Heart right ventricle (tissue), 16 donors: ENCODE measurements around the gene PRKAG1. TPM values are rescaled to one million over a fixed set of nuclear protein-coding genes. Genes with fewer than 3 reads are reported as not detected.

Source experiments
- ATAC-seq, 8 donors: fragments of 200-7000 bp; cut with Tn5 transposase; one replicate each; pipeline ENCODE4 v1.9.1; 2020; ENCODE audit warnings: mild to moderate bottlenecking in 8 of 8, moderate library complexity in 8 of 8, moderate number of reproducible peaks in 1 of 8
- DNase-seq, 2 donors: peaks; one replicate each; pipeline ENCODE4 v3.0.0-alpha.2; 2020
- H3K27ac ChIP-seq, 10 donors: fragments of 200-600 bp; sonication (generic) in 2 of 10; one replicate each; pipeline versions ENCODE4 v1.5.0 to v1.8.0; 2020 to 2022; ENCODE audit warnings: mild to moderate bottlenecking in 3 of 10
- H3K27me3 ChIP-seq, 7 donors: fragments of 200-600 bp; one replicate each; pipeline ENCODE4 v1.8.0; 2021 to 2022; ENCODE audit warnings: mild to moderate bottlenecking in 2 of 7
- H3K36me3 ChIP-seq, 9 donors: fragments of 200-600 bp; sonication (generic) in 1 of 9; one replicate each; pipeline versions ENCODE4 v1.5.0 to v1.8.0; 2020 to 2022; ENCODE audit warnings: mild to moderate bottlenecking in 2 of 9
- H3K4me1 ChIP-seq, 9 donors: fragments of 200-600 bp; sonication (generic) in 1 of 9; one replicate each; pipeline versions ENCODE4 v1.5.0 to v1.8.0; 2020 to 2022; ENCODE audit warnings: mild to moderate bottlenecking in 4 of 9
- H3K4me3 ChIP-seq, 10 donors: fragments of 200-600 bp; sonication (generic) in 2 of 10; one replicate each; pipeline versions ENCODE4 v1.5.0 to v1.8.0; 2020 to 2022; ENCODE audit warnings: mild to moderate bottlenecking in 7 of 10, moderate library complexity in 2 of 10
- H3K9me3 ChIP-seq, 11 donors: fragments of 200-600 bp in 10 of 11; sonication (generic) in 2 of 11; one replicate each; pipeline versions ENCODE4 v1.5.0 to v1.8.0; 2013 to 2022; ENCODE audit warnings: mild to moderate bottlenecking in 2 of 11, control low read depth in 1 of 11, moderate library complexity in 1 of 11
- CTCF ChIP-seq, 9 donors: fragments of 200-600 bp; sonication (generic) in 2 of 9; IDR thresholded peaks; one replicate each; pipeline versions ENCODE4 v1.5.0 to v1.8.0; 2021 to 2022; ENCODE audit warnings: antibody characterized with exemption in 9 of 9, mild to moderate bottlenecking in 5 of 9, moderate library complexity in 1 of 9
- WGBS, 2 donors: extraction: QIAGEN DNeasy Blood & Tissue Kit; methylation state at CpG; one replicate each; pipeline ENCODE4 v1.1.7; 2013; ENCODE audit warnings: inconsistent platforms in 1 of 2; 5-methylcytosine and 5-hydroxymethylcytosine counted together
- intact Hi-C, 10 donors: fragments of 100-400 bp; cut with DNase I; formaldehyde crosslinking; loops; one replicate each; pipeline versions ENCODE4 v1.11.1 to v1.14.2; 2022
- polyA plus RNA-seq, 2 donors: library from polyadenylated mRNA; stranded (reverse); fragments of 200-250 nt; gene quantifications; one replicate each; pipeline ENCODE4 v1.2.3, GENCODE V29; 2013
- total RNA-seq, 10 donors: library from RNA; stranded (reverse); fragmentation: NEBNext Ultra II Directional in 3 of 10; extraction: Animal tissue kit (Norgen Biotek cat#: 25700) in 3 of 10; gene quantifications; one replicate each; pipeline versions ENCODE4 v1.2.1 to v1.2.4, GENCODE V29; 2021 to 2023
- donor health status: Arrhythmogenic right ventricular cardiomyopathy.
- donor health status: ischemic (EF 13 %, LVEDD 7.1; RV severe dilation, severe dysfunction).
- donor health status: healthy with polysubstance abuse.
- donor health status: DM: no; HTN: yes; CAD: no.
- donor health status: DM: no; HTN: no; CAD: no.
- donor health status: ischemic (EF 25% LVEDD 6.9; RV normal size, moderate dysfunction).
- donor health status: ischemic (EF 25% LVEDD 5.7; RV mildly dilated, moderate dysfunction).
- donor health status: healthy.
- donor health status: DM: yes; HTN: yes; CAD: no.
- donor health status: Ischemic cardiomyopathy.
- donor health status: ischemic (EF 35%, LVEDD 5.7; RV mildly dilated, moderate dysfunction).
- donor health status: nonischemic (EF 11% LVEDD 7.7; RV severe dilation, severe dysfunction).
- donor health status: DM: yes; HTN: yes; CAD: no.
- donor health status: PGD.
- donor health status: ischemic (EF 29% LVEDD 5.4; RV normal size, mild dysfunction).
- donor health status: nonischemic (EF 23%, LVEDD 6.1; RV moderate dilation, normal function).

Gene PRKAG1
- total and polyA plus RNA-seq, 12 donors, result 71.0 to 110 (median 95.6) TPM

- intact Hi-C loops, result no loop called here
- H3K36me3 ChIP-seq, result peaks cover 0 to 29% (median 3%) of the 10 kb centered on the region in 9 donors
- H3K27ac ChIP-seq, result peak overlapping the region in 3 of 10 donors; percentile 18 to 93 (median 92)
- no peaks in the 10 kb centered on the region for H3K9me3 ChIP-seq
- TF ChIP-seq CTCF (IDR thresholded peaks at IDR 0.05), result no peak
- DNase-seq, result no peak
- H3K4me3 ChIP-seq, result no peak overlapping the region
- no peaks in the 10 kb centered on the region for H3K27me3 ChIP-seq
- ATAC-seq, result no peak
- 40 to 75% methylated on average over 3 of the region's 3 CpGs for WGBS, 2 donors
- H3K4me1 ChIP-seq, result peaks cover 5 to 37% (median 27%) of the 10 kb centered on the region in 9 donors
Measured at GRCh38 chr12:48954841-48955501, 63.6 kb downstream of the PRKAG1 start.

GRCh38 chr12:48954061-48954460, 64.5 kb downstream of the PRKAG1 start:
- WGBS, 2 donors, result 81 to 92% methylated on average over 3 of the region's 3 CpGs
- intact Hi-C loops, result no loop called here
- TF ChIP-seq CTCF (IDR thresholded peaks at IDR 0.05), result no peak

GRCh38 chr12:48952691-48953090, 65.9 kb downstream of the PRKAG1 start:
- H3K4me1 ChIP-seq, result peaks cover 5 to 32% (median 24%) of the 10 kb centered on the region in 9 donors
- H3K9me3 ChIP-seq, result no peaks in the 10 kb centered on the region
- no peak overlapping the region for H3K27ac ChIP-seq
- ATAC-seq (no peak), DNase-seq (no peak)
- H3K4me3 ChIP-seq, result no peak overlapping the region
- H3K36me3 ChIP-seq, result peaks cover 0 to 34% (median 3%) of the 10 kb centered on the region in 9 donors
- TF ChIP-seq CTCF (IDR thresholded peaks at IDR 0.05), result no peak
- no peaks in the 10 kb centered on the region for H3K27me3 ChIP-seq
- 80 to 89% methylated on average over 4 of the region's 4 CpGs for WGBS, 2 donors
- intact Hi-C loops, result no loop called here

More at GRCh38 chr12:48954061-48954460, 64.5 kb downstream of the PRKAG1 start:
- no peak for ATAC-seq
- Histone ChIP-seq H3K4me3 (no peak overlapping the region), H3K36me3 (peaks cover 0 to 29% (median 3%) of the 10 kb centered on the region in 9 donors), H3K27me3 (no peaks in the 10 kb centered on the region), H3K4me1 (peaks cover 5 to 37% (median 27%) of the 10 kb centered on the region in 9 donors), H3K27ac (no peak overlapping the region), H3K9me3 (no peaks in the 10 kb centered on the region)
- DNase-seq, result no peak

Other genes with a start within 250 kb of the PRKAG1 start
- gene ADCY6, start 229.7 kb downstream of the PRKAG1 start, total RNA-seq, result 100 to 1,000 TPM in 8 of 10 donors, 10 to 100 TPM in 2; 84.4 to 144 (median 122) TPM
- 100 to 1,000 TPM in 1 of 2 donors, 10 to 100 TPM in 1; 35.3 to 123 TPM for gene ADCY6, start 229.7 kb downstream of the PRKAG1 start, polyA plus RNA-seq
- gene CACNB3, start 200.3 kb downstream of the PRKAG1 start, total RNA-seq, result 1 to 10 TPM; 2.2 to 7.8 (median 4.1) TPM
- gene CACNB3, start 200.3 kb downstream of the PRKAG1 start, polyA plus RNA-seq, result 10 to 100 TPM in 1 of 2 donors, 1 to 10 TPM in 1; 4.3 to 13.5 TPM
- gene DDX23, start 166.6 kb downstream of the PRKAG1 start, total RNA-seq, result 10 to 100 TPM; 26.1 to 44.7 (median 32.1) TPM
- 10 to 100 TPM; 17.0 to 28.9 TPM for gene DDX23, start 166.6 kb downstream of the PRKAG1 start, polyA plus RNA-seq
- gene RND1, start 152.9 kb downstream of the PRKAG1 start, total RNA-seq, result 1 to 10 TPM in 5 of 10 donors, under 1 TPM in 5; 0.21 to 3.3 (median 0.95) TPM
- 1 to 10 TPM in 1 of 2 donors, under 1 TPM in 1; 0.55 to 1.2 TPM for gene RND1, start 152.9 kb downstream of the PRKAG1 start, polyA plus RNA-seq
- gene FKBP11, start 93.3 kb downstream of the PRKAG1 start, total RNA-seq, result 10 to 100 TPM in 1 of 10 donors, 1 to 10 TPM in 9; 1.6 to 18.0 (median 3.5) TPM
- 10 to 100 TPM; 12.7 to 30.4 TPM for gene FKBP11, start 93.3 kb downstream of the PRKAG1 start, polyA plus RNA-seq
- 10 to 100 TPM; 44.2 to 90.8 (median 54.8) TPM for gene ARF3, start 61.3 kb downstream of the PRKAG1 start, total RNA-seq
- gene ARF3, start 61.3 kb downstream of the PRKAG1 start, polyA plus RNA-seq, result 10 to 100 TPM; 30.3 to 48.3 TPM
- under 1 TPM in 9 of 10 donors, not detected in 1; 0.13 to 0.47 (median 0.20) TPM for gene WNT10B, start 47.0 kb downstream of the PRKAG1 start, total RNA-seq
- under 1 TPM; 0.20 to 0.22 TPM for gene WNT10B, start 47.0 kb downstream of the PRKAG1 start, polyA plus RNA-seq
- not detected for gene WNT1, start 40.5 kb downstream of the PRKAG1 start, total RNA-seq
- gene WNT1, start 40.5 kb downstream of the PRKAG1 start, polyA plus RNA-seq, result not detected
- gene DDN, start 19.4 kb downstream of the PRKAG1 start, total RNA-seq, result 1 to 10 TPM in 1 of 10 donors, under 1 TPM in 9; 0.19 to 1.4 (median 0.49) TPM
- gene DDN, start 19.4 kb downstream of the PRKAG1 start, polyA plus RNA-seq, result under 1 TPM; 0.19 to 0.37 TPM
- 10 to 100 TPM; 32.6 to 65.3 (median 54.2) TPM for gene KMT2D, start 42.0 kb upstream of the PRKAG1 start, total RNA-seq
- 10 to 100 TPM in 1 of 2 donors, 1 to 10 TPM in 1; 9.6 to 60.6 TPM for gene KMT2D, start 42.0 kb upstream of the PRKAG1 start, polyA plus RNA-seq
- gene RHEBL1, start 51.2 kb upstream of the PRKAG1 start, total RNA-seq, result 1 to 10 TPM in 2 of 10 donors, under 1 TPM in 6, not detected in 2; 0.23 to 1.9 (median 0.41) TPM
- gene RHEBL1, start 51.2 kb upstream of the PRKAG1 start, polyA plus RNA-seq, result under 1 TPM; 0.43 to 0.73 TPM
- gene DHH, start 76.0 kb upstream of the PRKAG1 start, total RNA-seq, result 1 to 10 TPM in 2 of 10 donors, under 1 TPM in 8; 0.32 to 1.6 (median 0.74) TPM
- 1 to 10 TPM in 1 of 2 donors, under 1 TPM in 1; 0.37 to 1.2 TPM for gene DHH, start 76.0 kb upstream of the PRKAG1 start, polyA plus RNA-seq
- 10 to 100 TPM; 21.5 to 51.8 (median 30.8) TPM for gene LMBR1L, start 92.1 kb upstream of the PRKAG1 start, total RNA-seq
- 10 to 100 TPM; 24.8 to 47.0 TPM for gene LMBR1L, start 92.1 kb upstream of the PRKAG1 start, polyA plus RNA-seq
- 100 to 1,000 TPM; 201 to 818 (median 309) TPM for gene TUBA1B, start 112.6 kb upstream of the PRKAG1 start, total RNA-seq
- gene TUBA1B, start 112.6 kb upstream of the PRKAG1 start, polyA plus RNA-seq, result 1,000 to 10,000 TPM in 1 of 2 donors, 100 to 1,000 TPM in 1; 117 to 1,374 TPM
- gene TUBA1A, start 170.3 kb upstream of the PRKAG1 start, total RNA-seq, result 100 to 1,000 TPM in 8 of 10 donors, 10 to 100 TPM in 2; 93.9 to 258 (median 134) TPM
- gene TUBA1A, start 170.3 kb upstream of the PRKAG1 start, polyA plus RNA-seq, result 100 to 1,000 TPM in 1 of 2 donors, 10 to 100 TPM in 1; 45.2 to 287 TPM
- 100 to 1,000 TPM in 2 of 10 donors, 10 to 100 TPM in 8; 25.9 to 106 (median 53.1) TPM for gene TUBA1C, start 246.3 kb upstream of the PRKAG1 start, total RNA-seq
- gene TUBA1C, start 246.3 kb upstream of the PRKAG1 start, polyA plus RNA-seq, result 100 to 1,000 TPM in 1 of 2 donors, 10 to 100 TPM in 1; 24.5 to 389 TPM